Esophagus (tissue), 2 donors: ENCODE measurements around the gene DCN. TPM values are rescaled to one million over a fixed set of nuclear protein-coding genes. Genes with fewer than 3 reads are reported as not detected.

Experiments used
- polyA plus RNA-seq, 2 donors: library from polyadenylated mRNA; stranded (reverse); fragments of 200-250 nt; gene quantifications; one replicate each; pipeline ENCODE4 v1.2.3, GENCODE V29; 2013
- donor health status: healthy with polysubstance abuse.
- donor health status: Bipolar disorder and iron deficiency.

The DCN gene
- polyA plus RNA-seq, 2 donors: 41.1 to 152 TPM

Other genes starting within 250 kb of the DCN start
- not detected for gene CCER1, start 227.6 kb downstream of the DCN start, polyA plus RNA-seq
- not detected for gene EPYC, start 177.8 kb downstream of the DCN start, polyA plus RNA-seq
- not detected for gene KERA, start 124.8 kb downstream of the DCN start, polyA plus RNA-seq
- gene LUM, start 71.3 kb downstream of the DCN start, polyA plus RNA-seq: 1 to 10 TPM; 2.7 to 7.0 TPM